KMS-11 (cell line): ENCODE measurements around the gene TSHZ3.

Source experiments
- H2AFZ ChIP-seq: fragments of 200-600 bp; sonication (generic); 2 replicates; pipeline ENCODE4 v1.6.1; 2016; ENCODE audit warnings: antibody characterized with exemption, mixed run types, low read depth
- H3K27ac ChIP-seq: fragments of 200-600 bp; sonication (generic); 2 replicates; pipeline ENCODE4 v1.6.1; 2016; ENCODE audit warnings: mild to moderate bottlenecking, mixed run types
- H3K27me3 ChIP-seq: fragments of 200-600 bp; sonication (generic); 2 replicates; pipeline ENCODE4 v1.6.1; 2017; ENCODE audit warnings: mild to moderate bottlenecking, low read depth, mixed run types, moderate library complexity; ENCODE audit not compliant: insufficient read depth
- H3K36me3 ChIP-seq: fragments of 200-600 bp; sonication (generic); 2 replicates; pipeline ENCODE4 v1.6.1; 2017; ENCODE audit warnings: mild to moderate bottlenecking, mixed run types; ENCODE audit not compliant: insufficient read depth
- H3K4me1 ChIP-seq: fragments of 200-600 bp; sonication (generic); 2 replicates; pipeline ENCODE4 v1.6.1; 2016; ENCODE audit warnings: mild to moderate bottlenecking, low read depth, mixed run types; ENCODE audit not compliant: poor library complexity, severe bottlenecking
- H3K4me2 ChIP-seq: fragments of 200-600 bp; sonication (generic); 2 replicates; pipeline ENCODE4 v1.7.0; 2016; ENCODE audit warnings: mild to moderate bottlenecking, mixed run types
- H3K4me3 ChIP-seq: fragments of 200-600 bp; sonication (generic); IDR thresholded peaks from 2 replicates; pipeline ENCODE4 v1.6.1; 2017; ENCODE audit warnings: low read depth, low read length, mixed read lengths; ENCODE audit not compliant: insufficient read depth
- H3K79me2 ChIP-seq: fragments of 200-600 bp; sonication (generic); 2 replicates; pipeline ENCODE4 v1.6.1; 2016; ENCODE audit warnings: low read depth, mixed run types; ENCODE audit not compliant: insufficient read depth
- H3K9ac ChIP-seq: fragments of 200-600 bp; sonication (generic); 2 replicates; pipeline ENCODE4 v1.6.1; 2016; ENCODE audit warnings: mild to moderate bottlenecking, mixed run types
- H4K20me1 ChIP-seq: fragments of 200-600 bp; sonication (generic); 2 replicates; pipeline ENCODE4 v1.6.1; 2016; ENCODE audit warnings: mild to moderate bottlenecking, mixed run types; ENCODE audit not compliant: insufficient read depth
- CTCF ChIP-seq: fragments of 200-600 bp; sonication (generic); conservative IDR thresholded peaks from 2 replicates; pipeline ENCODE4 v1.6.1; 2017; ENCODE audit warnings: low read depth, mild to moderate bottlenecking, antibody characterized with exemption, low read length, moderate library complexity, mixed read lengths

The TSHZ3 gene

GRCh38 chr19:31346184-31347059 is 2.8 kb downstream of the TSHZ3 start:
- no peak for TF ChIP-seq CTCF
- Histone ChIP-seq H3K4me3 (no peak overlapping the region), H4K20me1 (no peaks in the 10 kb centered on the region), H3K79me2 (no peaks in the 10 kb centered on the region; the same call in 1 of the 2 replicates), H3K9ac (no peak overlapping the region), H3K4me2 (no peak overlapping the region), H3K4me1 (peaks cover 14% of the 10 kb centered on the region), H3K27me3 (no peaks in the 10 kb centered on the region), H2AFZ (no peak overlapping the region), H3K27ac (no peak overlapping the region), H3K36me3 (no peaks in the 10 kb centered on the region)

GRCh38 chr19:31344403-31344802 is 4.8 kb downstream of the TSHZ3 start:
- Histone ChIP-seq H3K4me1 (peaks cover 34% of the 10 kb centered on the region), H3K4me2 (no peak overlapping the region), H3K4me3 (no peak overlapping the region), H3K79me2 (no peaks in the 10 kb centered on the region; the same call in 1 of the 2 replicates), H3K27me3 (no peaks in the 10 kb centered on the region), H3K36me3 (no peaks in the 10 kb centered on the region), H3K9ac (no peak overlapping the region), H3K27ac (no peak overlapping the region), H4K20me1 (no peaks in the 10 kb centered on the region), H2AFZ (no peak overlapping the region)
- no peak for TF ChIP-seq CTCF

- no peak overlapping the region for H2AFZ ChIP-seq
- H4K20me1 ChIP-seq, result no peaks in the 10 kb centered on the region
- TF ChIP-seq CTCF, result no peak
- H3K9ac ChIP-seq, result no peak overlapping the region
- H3K27me3 ChIP-seq, result no peaks in the 10 kb centered on the region
- no peak overlapping the region for H3K27ac ChIP-seq
- peaks cover 33% of the 10 kb centered on the region for H3K4me1 ChIP-seq
- H3K4me3 ChIP-seq, result no peak overlapping the region
- H3K79me2 ChIP-seq, result no peaks in the 10 kb centered on the region; the same call in 1 of the 2 replicates
- no peak overlapping the region for H3K4me2 ChIP-seq
- H3K36me3 ChIP-seq, result no peaks in the 10 kb centered on the region
Measured at GRCh38 chr19:31342926-31343325, 6.3 kb downstream of the TSHZ3 start.

GRCh38 chr19:31340042-31341025 is 8.9 kb downstream of the TSHZ3 start:
- Histone ChIP-seq H3K9ac (no peak overlapping the region), H4K20me1 (no peaks in the 10 kb centered on the region), H3K4me3 (no peak overlapping the region), H3K36me3 (no peaks in the 10 kb centered on the region), H3K27ac (peak overlapping the region; percentile 48; the same call in 1 of the 2 replicates), H2AFZ (no peak overlapping the region), H3K27me3 (no peaks in the 10 kb centered on the region), H3K79me2 (no peaks in the 10 kb centered on the region), H3K4me1 (peaks cover 33% of the 10 kb centered on the region), H3K4me2 (peak overlapping the region; percentile 77)
- TF ChIP-seq CTCF, result no peak
